ENCODE results near the gene NEFH. TPM values are rescaled to one million over a fixed set of nuclear protein-coding genes. Genes with fewer than 3 reads are reported as not detected.
A peak's percentile ranks its signal among the peaks of the same experiment; 100 is the strongest.

The NEFH gene
- total RNA-seq, 1 donor from 2014 or later, result 0.46 TPM

- DNase-seq (no peak), ATAC-seq (no peak)
- Histone ChIP-seq H3K27me3 (no peaks in the 10 kb centered on the region), H3K27ac (no peak overlapping the region), H3K4me1 (no peaks in the 10 kb centered on the region), H3K4me3 (no peak overlapping the region), H3K9me3 (no peaks in the 10 kb centered on the region), H3K36me3 (no peaks in the 10 kb centered on the region)
- intact Hi-C loops (cut with DNase I), result no loop called here
- no peak for TF ChIP-seq CTCF (IDR thresholded peaks at IDR 0.05)
These were observed 32.1 kb upstream of the NEFH start for GRCh38 chr22:29447906-29448305.

GRCh38 chr22:29449296-29449875 lies 30.6 kb upstream of the NEFH start:
- peak; percentile 22 for DNase-seq
- intact Hi-C loops (cut with DNase I), result no loop called here

GRCh38 chr22:29450222-29450621 lies 29.8 kb upstream of the NEFH start:
- intact Hi-C loops (cut with DNase I), result no loop called here
- Histone ChIP-seq H3K27me3 (no peaks in the 10 kb centered on the region), H3K9me3 (no peaks in the 10 kb centered on the region), H3K4me3 (no peak overlapping the region), H3K27ac (no peak overlapping the region), H3K4me1 (no peaks in the 10 kb centered on the region), H3K36me3 (no peaks in the 10 kb centered on the region)
- DNase-seq (no peak), ATAC-seq (no peak)
- no peak for TF ChIP-seq CTCF (IDR thresholded peaks at IDR 0.05)

More at GRCh38 chr22:29449296-29449875, 30.6 kb upstream of the NEFH start:
- Histone ChIP-seq H3K27ac (no peak overlapping the region), H3K36me3 (no peaks in the 10 kb centered on the region), H3K9me3 (no peaks in the 10 kb centered on the region), H3K4me1 (no peaks in the 10 kb centered on the region), H3K27me3 (no peaks in the 10 kb centered on the region), H3K4me3 (no peak overlapping the region)
- no peak for ATAC-seq
- TF ChIP-seq CTCF (IDR thresholded peaks at IDR 0.05), result no peak

- no peaks in the 10 kb centered on the region for H3K9me3 ChIP-seq
- no peaks in the 10 kb centered on the region for H3K4me1 ChIP-seq
- ATAC-seq (no peak), DNase-seq (no peak)
- intact Hi-C loops (cut with DNase I), result no loop called here
- H3K27ac ChIP-seq, result no peak overlapping the region
- H3K27me3 ChIP-seq, result no peaks in the 10 kb centered on the region
- no peak overlapping the region for H3K4me3 ChIP-seq
- no peak for TF ChIP-seq CTCF (IDR thresholded peaks at IDR 0.05)
- H3K36me3 ChIP-seq, result no peaks in the 10 kb centered on the region
These were observed 28.2 kb upstream of the NEFH start for GRCh38 chr22:29451863-29452262.

- ATAC-seq, result peak; percentile 31
- no peak for TF ChIP-seq CTCF (IDR thresholded peaks at IDR 0.05)
- Histone ChIP-seq H3K27me3 (no peaks in the 10 kb centered on the region), H3K4me1 (no peaks in the 10 kb centered on the region), H3K4me3 (no peak overlapping the region), H3K27ac (no peak overlapping the region), H3K9me3 (no peaks in the 10 kb centered on the region), H3K36me3 (no peaks in the 10 kb centered on the region)
- intact Hi-C loops (cut with DNase I), result no loop called here
- no peak for DNase-seq
These were observed 25.7 kb upstream of the NEFH start for GRCh38 chr22:29454276-29454675.

- Histone ChIP-seq H3K36me3 (no peaks in the 10 kb centered on the region), H3K27ac (no peak overlapping the region), H3K27me3 (no peaks in the 10 kb centered on the region), H3K4me3 (no peak overlapping the region), H3K9me3 (no peaks in the 10 kb centered on the region), H3K4me1 (no peaks in the 10 kb centered on the region)
- DNase-seq (no peak), ATAC-seq (no peak)
- no peak for TF ChIP-seq CTCF (IDR thresholded peaks at IDR 0.05)
- intact Hi-C loops (cut with DNase I), result no loop called here
These were observed 23.8 kb upstream of the NEFH start for GRCh38 chr22:29456211-29456671.

All from upper lobe of right lung (tissue), 1 donor.